Head of caudate nucleus (tissue), 42 donors: ENCODE data around the gene IRF4.
"Not testable (repeated sequence)": the region's sequence is repeated elsewhere in the genome, so short reads cannot be mapped to it uniquely, and the experiment has no call there.

Experiments
- DNase-seq, 42 donors: peaks; one replicate each; pipeline versions ENCODE4 v3.0.0 to v3.0.0-alpha.2; 2020 to 2021; ENCODE audit warnings: mixed read lengths in 7 of 42
- intact Hi-C: fragments of 100-400 bp; cut with DNase I; formaldehyde crosslinking; loops from one replicate; pipeline ENCODE4 v1.15.0; 2022

IRF4 gene

DNA sequence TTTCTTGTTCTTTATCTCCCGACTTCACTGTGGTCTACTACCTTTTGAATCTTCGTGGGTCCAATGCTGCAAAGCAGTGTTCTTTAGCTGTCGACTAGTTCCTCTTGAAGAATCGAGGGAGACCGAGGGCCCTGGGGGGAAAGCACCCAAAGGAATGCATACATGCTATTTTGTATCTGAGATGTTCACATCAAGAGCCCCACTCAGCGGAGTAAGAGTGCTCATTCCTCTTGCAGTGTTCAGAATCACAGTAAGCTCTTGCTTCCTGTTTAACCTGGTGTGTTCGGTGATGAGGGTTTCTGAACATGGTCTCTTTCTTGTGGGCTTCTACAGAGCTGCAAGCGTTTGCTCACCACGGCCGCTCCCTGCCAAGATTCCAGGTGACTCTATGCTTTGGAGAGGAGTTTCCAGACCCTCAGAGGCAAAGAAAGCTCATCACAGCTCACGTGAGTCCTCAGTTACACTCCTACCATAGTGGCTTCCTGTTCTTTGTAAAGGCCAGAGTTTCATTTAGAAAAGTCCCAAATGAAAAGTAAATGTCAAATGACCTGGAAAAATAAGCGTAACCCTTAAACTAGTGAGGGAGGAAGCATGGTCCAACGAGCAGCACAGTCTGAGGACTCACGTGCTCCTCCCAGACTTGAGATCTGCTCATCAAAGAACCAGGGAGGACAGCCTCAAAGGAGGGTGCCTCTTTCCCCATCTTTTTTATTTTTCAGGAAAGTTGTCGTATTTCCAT is 13.3 kb downstream of the IRF4 start:
- no peak for DNase-seq

DNA sequence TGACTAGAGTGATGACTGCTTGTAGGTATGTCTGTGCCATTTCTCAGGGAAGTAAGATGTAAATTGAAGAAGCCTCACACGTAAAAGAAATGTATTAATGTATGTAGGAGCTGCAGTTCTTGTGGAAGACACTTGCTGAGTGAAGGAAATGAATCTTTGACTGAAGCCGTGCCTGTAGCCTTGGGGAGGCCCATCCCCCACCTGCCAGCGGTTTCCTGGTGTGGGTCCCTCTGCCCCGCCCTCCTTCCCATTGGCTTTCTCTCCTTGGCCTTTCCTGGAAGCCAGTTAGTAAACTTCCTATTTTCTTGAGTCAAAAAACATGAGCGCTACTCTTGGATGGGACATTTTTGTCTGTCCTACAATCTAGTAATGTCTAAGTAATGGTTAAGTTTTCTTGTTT is 16.6 kb downstream of the IRF4 start:
- no peak for DNase-seq
- intact Hi-C loops: no loop called here

More for the DNA sequence above, 13.3 kb downstream of the IRF4 start:
- intact Hi-C loops: no loop called here

DNA sequence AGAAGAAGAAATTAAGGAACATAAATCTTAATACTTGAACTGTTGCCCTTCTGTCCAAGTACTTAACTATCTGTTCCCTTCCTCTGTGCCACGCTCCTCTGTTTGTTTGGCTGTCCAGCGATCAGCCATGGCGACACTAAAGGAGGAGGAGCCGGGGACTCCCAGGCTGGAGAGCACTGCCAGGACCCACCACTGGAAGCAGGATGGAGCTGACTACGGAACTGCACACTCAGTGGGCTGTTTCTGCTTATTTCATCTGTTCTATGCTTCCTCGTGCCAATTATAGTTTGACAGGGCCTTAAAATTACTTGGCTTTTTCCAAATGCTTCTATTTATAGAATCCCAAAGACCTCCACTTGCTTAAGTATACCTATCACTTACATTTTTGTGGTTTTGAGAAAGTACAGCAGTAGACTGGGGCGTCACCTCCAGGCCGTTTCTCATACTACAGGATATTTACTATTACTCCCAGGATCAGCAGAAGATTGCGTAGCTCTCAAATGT is 17.1 kb downstream of the IRF4 start:
- intact Hi-C loops: no loop called here
- peak in 2 of 42 donors; percentile 21 to 44 for DNase-seq

DNA sequence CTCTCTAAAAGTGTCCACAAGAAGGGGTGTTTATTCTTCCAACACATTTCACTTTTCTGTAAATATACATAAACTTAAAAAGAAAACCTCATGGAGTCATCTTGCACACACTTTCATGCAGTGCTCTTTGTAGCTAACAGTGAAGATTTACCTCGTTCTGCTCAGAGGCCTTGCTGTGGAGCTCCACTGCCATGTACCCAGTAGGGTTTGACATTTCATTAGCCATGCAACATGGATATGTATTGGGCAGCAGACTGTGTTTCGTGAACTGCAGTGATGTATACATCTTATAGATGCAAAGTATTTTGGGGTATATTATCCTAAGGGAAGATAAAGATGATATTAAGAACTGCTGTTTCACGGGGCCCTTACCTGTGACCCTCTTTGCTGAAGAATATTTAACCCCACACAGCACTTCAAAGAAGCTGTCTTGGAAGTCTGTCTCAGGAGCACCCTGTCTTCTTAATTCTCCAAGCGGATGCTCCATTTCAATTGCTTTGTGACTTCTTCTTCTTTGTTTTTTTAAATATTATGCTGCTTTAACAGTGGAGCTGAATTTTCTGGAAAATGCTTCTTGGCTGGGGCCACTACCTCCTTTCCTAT is 17.9 kb downstream of the IRF4 start:
- DNase-seq: no peak
- intact Hi-C loops: no loop called here

DNA sequence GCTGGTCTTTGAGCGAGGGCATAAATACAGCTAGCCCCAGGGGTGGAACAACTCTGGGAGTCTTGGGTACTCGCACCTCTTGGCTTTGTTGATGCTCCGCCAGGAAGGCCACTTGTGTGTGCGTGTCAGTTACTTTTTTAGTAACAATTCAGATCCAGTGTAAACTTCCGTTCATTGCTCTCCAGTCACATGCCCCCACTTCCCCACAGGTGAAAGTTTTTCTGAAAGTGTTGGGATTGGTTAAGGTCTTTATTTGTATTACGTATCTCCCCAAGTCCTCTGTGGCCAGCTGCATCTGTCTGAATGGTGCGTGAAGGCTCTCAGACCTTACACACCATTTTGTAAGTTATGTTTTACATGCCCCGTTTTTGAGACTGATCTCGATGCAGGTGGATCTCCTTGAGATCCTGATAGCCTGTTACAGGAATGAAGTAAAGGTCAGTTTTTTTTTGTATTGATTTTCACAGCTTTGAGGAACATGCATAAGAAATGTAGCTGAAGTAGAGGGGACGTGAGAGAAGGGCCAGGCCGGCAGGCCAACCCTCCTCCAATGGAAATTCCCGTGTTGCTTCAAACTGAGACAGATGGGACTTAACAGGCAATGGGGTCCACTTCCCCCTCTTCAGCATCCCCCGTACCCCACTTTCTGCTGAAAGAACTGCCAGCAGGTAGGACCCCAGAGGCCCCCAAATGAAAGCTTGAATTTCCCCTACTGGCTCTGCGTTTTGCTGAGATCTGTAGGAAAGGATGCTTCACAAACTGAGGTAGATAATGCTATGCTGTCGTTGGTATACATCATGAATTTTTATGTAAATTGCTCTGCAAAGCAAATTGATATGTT is 19.2 kb downstream of the IRF4 start:
- no peak for DNase-seq
- intact Hi-C loops: no loop called here

DNA sequence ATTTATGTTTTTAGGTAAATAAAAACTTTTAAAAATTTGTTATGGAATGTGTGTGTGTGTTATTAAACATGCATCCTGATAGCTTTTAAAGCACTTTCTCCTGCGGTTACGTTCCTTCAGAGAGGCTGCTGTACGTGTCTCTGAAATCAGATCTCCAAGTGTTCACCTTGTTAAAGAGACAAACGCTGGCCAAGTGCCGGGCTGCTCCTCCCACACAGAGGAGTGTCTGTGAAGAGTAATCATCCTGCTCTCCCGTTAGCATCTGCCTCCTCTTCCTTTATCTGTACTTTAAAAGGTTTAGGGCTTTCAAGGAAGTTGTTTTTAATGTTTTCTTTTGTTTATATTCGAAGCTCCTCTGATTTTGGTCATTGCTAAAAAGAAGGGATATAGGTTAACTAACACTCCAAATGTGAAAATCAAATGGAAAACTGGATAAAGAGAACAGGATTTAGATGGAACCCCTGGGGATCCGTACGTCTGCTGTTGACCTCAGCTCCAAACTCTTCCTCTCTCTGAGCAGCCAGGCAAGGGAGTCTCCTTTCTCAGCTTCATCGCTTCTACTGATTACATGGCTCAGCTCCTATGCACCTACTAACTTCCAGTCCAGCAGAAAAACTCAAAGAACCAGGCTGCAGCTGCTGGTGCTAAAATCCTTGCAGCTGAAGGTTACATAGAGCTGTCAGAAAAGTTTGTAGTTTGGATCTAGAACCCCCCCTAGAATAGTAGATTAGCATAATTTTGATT is 20.0 kb downstream of the IRF4 start:
- DNase-seq: no peak
- intact Hi-C loops: no loop called here

DNA sequence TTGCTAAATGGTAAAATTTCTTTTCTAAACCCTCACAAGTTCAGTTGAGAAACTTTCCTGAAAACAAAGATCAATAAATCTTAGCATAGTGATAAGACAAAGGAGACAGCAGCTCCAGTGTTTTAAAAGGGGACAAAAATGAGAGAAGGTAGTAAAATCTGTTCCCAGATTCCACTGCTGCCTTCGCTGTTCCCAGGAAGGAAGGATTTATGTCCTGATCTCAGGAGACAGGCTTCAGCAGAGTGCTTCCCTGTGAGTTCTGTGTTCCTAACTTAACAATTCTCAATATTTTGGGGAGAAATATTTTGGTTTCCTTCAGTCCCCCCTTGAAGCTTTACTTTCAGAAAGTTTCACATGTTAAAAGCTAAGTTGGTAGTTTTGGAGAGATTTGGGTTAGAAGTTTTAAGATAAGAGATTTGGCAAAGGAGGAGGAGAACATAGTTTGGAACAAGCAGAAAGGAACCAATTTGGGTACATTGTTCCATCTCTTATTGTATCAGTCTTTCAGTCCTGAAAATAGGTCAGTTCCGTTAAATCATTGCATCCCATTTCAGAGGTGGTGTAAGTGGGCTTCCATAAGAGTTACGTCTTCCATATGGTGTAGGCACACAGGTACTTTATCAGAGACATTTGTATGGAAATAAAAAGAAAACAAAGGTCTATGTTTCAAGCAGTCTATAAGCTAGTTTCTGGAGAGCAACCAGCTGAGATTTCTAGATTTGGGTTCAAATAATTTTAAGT is 20.8 kb downstream of the IRF4 start:
- intact Hi-C loops: no loop called here
- DNase-seq: no peak

DNA sequence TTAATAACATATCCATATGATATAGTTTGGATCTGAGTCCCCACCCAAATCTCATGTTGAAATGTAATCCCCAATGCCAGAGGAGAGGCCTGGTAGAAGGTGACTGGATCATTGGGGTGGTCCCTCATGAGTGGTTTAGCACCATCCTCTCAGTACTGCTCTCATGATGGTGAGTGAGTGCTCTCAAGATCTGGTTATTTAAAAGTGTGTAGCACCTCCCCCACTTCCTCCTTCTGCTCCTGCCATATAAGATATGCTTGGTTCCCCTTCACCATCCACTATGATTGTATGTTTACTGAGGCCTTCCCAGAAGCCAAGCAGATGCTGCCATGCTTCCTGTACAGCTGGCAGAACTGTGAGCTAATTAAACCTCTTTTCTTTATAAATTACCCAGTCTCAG is 22.9 kb downstream of the IRF4 start:
- intact Hi-C loops: no loop called here
- no peak for DNase-seq

DNA sequence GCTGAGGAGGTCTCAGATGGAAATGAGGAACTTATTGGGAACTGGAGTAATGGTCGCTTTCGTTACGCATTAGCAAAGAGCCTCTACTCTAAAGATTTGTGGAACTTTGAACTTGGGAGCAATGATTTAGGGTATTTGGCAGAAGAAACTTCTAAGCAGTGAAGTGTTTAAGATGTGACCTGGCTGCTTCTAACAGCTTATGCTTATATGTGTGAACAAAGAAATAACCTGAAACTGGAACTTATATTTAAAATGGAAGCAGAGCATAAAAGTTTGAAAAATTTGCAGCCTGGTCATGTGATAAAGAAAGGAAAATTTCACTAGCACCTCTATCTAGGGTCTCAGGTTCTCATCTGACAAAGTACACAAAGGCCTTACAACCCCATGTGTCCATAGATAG is 23.5 kb downstream of the IRF4 start:
- intact Hi-C loops: no loop called here
- no peak for DNase-seq

DNA sequence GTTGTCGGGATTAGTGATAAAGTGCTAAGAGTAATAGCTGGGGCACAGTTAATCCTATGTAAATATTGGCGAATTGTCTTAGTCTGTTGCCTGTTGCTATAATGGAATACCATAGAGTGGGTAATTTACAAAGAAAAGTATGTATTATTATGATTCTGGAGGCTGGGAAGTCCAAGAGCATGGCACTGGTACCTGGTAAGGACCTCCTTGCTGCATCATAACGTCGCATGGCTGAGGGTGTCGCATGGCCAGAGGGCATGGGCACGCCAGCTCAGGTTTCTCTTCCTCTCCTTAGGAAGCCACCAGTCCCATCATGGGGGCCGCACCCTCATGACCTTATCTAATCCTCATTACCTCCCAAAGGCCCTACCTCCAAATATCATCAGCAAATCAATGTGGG is 29.7 kb downstream of the IRF4 start:
- intact Hi-C loops: no loop called here
- DNase-seq: no peak

DNA sequence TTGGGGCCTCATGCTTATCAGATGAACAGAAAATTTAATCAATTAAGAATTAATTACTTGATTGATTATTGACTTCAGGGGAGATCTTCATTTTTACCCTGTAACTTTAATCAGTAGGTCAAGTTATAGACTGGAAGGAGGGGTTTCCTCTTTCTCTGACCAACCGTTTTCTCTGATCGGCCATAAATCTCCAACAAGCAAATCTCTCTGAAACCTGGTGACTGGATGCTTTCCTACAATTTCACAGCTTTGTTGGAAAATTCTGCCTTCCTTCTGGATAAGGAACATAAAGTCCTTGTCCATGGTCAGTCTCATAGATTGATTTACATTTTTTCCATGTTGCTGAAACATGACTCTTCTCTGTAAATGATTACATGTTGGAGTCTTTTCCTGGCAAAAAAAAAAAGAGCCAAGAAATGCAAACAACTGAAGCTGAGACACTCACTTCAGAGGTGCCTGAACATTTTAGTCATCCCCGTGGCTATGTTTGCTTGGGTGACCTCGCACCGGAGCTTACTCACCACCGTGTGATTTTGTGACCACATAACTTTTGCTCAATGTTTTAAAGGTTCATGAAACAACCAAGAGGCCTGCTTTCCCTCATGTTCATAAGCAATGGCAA is 31.0 kb downstream of the IRF4 start:
- intact Hi-C loops: no loop called here
- DNase-seq: no peak

DNA sequence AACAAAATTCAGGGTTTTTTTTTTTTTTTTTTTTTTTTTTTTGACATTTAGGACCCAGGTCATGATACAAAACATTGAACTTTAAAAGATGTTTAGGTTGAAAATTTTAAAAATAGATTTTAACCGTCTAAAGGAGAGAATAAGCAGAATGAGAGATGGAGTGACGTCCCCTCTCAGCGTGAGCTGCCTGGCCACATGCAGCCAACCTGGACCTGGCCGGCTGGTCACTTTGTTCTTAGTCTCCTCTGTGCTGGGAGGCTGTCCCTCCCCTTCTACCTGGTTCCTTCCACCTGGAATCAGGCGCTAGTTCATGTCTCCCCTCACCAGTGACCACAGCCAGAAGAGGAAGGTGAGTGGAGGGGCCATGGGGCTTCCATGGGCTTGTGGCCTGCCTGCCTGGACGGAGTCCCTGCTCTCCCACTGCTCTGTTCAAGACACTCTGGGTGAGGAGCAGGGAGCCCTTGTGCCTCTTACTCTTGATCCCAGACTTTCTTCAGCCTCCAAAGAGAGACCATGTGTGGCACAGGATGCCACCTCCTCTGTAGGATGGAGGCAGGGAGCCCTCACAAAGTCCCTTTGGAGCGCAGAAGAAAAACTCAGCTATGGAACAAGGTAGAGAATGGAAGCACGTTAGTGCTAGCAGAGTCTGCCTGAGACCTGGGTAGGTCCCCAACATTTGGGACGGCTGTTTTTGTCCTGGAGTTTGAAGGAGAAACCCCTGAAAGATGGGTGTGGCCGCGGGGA is 31.7 kb downstream of the IRF4 start:
- intact Hi-C loops: no loop called here
- no peak for DNase-seq

DNA sequence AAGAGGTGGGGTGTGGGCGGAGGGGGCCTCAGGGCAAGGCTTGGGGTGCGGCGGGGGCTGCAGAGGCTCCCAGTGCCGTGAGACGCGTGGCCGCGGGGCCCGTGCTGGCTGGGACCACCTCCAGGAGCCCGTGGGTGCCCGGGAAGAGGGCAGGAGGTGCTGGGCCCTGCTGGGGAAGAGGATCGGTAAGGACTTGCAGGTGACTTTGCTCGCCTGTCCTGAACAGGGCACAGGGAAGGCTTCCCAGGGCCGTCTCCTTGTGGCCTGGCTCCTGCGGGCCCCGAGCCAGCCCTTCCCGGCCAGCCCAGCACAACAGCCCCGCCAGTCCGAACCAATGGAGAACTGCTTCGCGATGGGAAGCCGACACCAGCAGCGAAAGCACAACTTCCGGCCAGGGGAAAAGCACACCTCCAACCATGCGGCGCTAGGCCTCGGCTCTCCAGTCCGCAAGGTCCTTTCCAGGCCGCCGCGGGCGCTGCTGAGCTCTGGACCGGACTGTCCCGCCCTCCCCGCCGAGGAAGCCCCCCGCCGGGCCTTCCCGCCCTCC is 32.3 kb downstream of the IRF4 start:
- intact Hi-C loops: no loop called here

DNA sequence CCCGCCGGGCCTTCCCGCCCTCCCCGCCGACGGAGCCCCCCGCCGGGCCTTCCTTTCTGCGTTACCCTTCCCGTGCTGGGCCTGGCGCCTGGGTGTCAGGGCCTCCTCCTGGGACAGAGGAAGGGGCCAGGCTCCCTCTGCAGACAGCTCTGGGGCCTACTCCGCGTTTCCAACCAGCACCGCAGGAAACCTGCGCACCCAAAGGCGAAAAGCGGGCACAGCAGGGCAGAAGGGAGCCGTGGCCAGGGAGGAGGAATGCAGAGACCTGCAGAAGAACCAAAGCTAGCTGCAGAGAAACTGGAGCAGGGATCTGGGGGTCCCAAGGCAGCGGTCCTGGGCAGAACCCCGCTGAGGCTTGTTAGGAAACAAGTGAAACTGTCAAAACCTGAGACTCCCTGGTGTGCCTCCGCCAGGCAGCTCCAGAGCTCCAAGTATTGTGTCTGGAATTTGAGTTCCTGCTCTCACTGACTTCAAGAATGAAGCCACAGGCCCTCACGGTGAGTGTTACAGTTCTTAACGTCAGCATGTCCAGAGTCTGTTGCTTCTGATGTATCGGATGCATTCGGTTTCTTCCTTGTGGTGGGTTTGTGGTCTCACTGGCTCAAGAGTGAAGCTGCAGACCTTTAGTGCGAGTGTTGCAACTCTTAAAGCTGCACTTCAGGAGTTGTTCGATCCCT is 33.3 kb downstream of the IRF4 start:
- DNase-seq: no peak
- intact Hi-C loops: no loop called here

More for the DNA sequence above, 32.3 kb downstream of the IRF4 start:
- no peak for DNase-seq

DNA sequence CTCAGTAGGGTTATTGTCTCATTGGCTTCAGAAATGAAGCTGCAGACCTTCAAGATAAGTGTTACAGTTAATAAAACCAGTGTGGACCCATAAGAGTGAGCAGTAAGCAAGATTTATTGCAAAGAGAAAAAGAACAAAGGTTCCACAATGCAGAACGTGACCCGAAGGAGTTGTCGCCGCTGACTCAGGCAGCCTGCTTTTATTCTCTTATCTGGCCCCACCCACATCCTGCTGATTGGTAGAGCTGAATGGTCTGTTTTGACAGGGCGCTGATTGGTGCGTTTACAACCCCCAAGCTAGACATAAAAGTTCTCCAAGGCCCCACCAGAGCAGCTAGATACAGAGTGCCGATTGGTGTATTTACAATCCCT is 33.9 kb downstream of the IRF4 start:
- intact Hi-C loops, DNase-seq: not testable (repeated sequence)

DNA sequence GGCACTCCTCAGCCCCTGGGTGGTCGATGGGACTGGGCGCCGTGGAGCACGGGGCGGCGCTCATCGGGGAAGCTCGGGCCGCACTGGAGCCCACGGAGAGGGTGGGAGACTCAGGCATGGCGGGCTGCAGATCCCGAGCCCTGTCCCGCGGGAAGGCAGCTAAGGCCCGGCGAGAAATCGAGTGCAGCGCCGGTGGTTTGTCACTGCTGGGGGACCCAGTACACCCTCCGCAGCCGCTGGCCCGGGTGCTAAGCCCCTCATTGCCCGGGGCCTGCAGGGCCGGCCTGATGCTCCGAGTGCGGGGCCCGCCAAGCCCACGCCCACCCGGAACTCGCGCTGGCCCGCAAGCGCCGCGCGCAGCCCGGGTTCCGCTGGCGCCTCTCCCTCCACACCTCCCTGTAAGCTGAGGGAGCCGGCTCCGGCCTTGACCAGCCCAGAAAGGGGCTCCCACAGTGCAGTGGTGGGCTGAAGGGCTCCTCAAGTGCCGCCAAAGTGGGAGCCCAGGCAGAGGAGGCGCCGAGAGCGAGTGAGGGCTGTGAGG is 34.7 kb downstream of the IRF4 start:
- intact Hi-C loops, DNase-seq: not testable (repeated sequence)
